Measurements from ENCODE around the gene GSTO2. TPM values are rescaled to one million over a fixed set of nuclear protein-coding genes. Genes with fewer than 3 reads are reported as not detected.
A peak's percentile ranks its signal among the peaks of the same experiment; 100 is the strongest.

GSTO2 gene
- total RNA-seq, 1 donor from 2014 or later, result 0.80 TPM

- H3K4me3 ChIP-seq, result peak overlapping the region; percentile 97
- DNase-seq, result no peak
- H3K27me3 ChIP-seq (ENCODE audit: low read depth), result no peaks in the 10 kb centered on the region
- H3K36me3 ChIP-seq, result no peaks in the 10 kb centered on the region
- intact Hi-C loops (cut with micrococcal nuclease), result no loop called here
- H3K9me3 ChIP-seq (replicated peaks), result no peaks in the 10 kb centered on the region
- peaks cover 97% of the 10 kb centered on the region for H3K4me1 ChIP-seq
- TF ChIP-seq CTCF (IDR thresholded peaks at IDR 0.05; ENCODE audit: borderline replicate concordance), result no peak
- peak overlapping the region; percentile 99 for H3K27ac ChIP-seq (replicated peaks)
Observed at GRCh38 chr10:104333728-104334373, 64.9 kb downstream of the GSTO2 start.

DNA sequence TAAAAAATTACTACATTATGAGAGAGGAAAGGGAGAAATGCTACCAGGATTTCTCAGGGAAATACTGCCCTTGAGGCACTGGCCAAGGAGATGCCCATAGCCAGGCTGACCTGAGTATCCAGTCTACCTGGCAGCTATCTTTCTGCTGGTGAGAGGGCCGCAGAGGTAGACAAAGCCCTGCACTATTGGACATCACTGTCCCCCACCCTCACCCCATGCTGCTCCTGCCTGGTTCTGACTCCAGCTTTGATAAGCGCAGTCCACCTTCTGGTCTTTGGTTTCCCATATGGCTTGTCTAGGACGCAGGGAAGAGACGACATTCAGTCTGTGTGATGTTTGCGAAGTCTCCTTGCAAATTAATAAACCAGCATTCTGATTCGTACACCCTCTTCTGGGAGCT is 65.6 kb downstream of the GSTO2 start:
- H3K9me3 ChIP-seq (replicated peaks), result no peaks in the 10 kb centered on the region
- no peak for DNase-seq
- no peaks in the 10 kb centered on the region for H3K36me3 ChIP-seq
- H3K27me3 ChIP-seq (ENCODE audit: low read depth), result no peaks in the 10 kb centered on the region
- peak overlapping the region; percentile 97 for H3K4me3 ChIP-seq
- intact Hi-C loops (cut with micrococcal nuclease), result no loop called here
- TF ChIP-seq CTCF (IDR thresholded peaks at IDR 0.05; ENCODE audit: borderline replicate concordance), result no peak
- peak overlapping the region; percentile 99 for H3K27ac ChIP-seq (replicated peaks)
- H3K4me1 ChIP-seq, result peaks cover 97% of the 10 kb centered on the region

- H3K27ac ChIP-seq (replicated peaks), result peak overlapping the region; percentile 99
Observed at GRCh38 chr10:104334965-104335650, 66.1 kb downstream of the GSTO2 start.

GRCh38 chr10:104336821-104337467 is 68.0 kb downstream of the GSTO2 start:
- TF ChIP-seq CTCF (IDR thresholded peaks at IDR 0.05; ENCODE audit: borderline replicate concordance), result no peak
- Histone ChIP-seq H3K9me3 (replicated peaks) (no peaks in the 10 kb centered on the region), H3K36me3 (no peaks in the 10 kb centered on the region), H3K4me1 (peaks cover 88% of the 10 kb centered on the region), H3K27ac (replicated peaks) (peak overlapping the region; percentile 99), H3K4me3 (peak overlapping the region; percentile 97), H3K27me3 (ENCODE audit: low read depth) (no peaks in the 10 kb centered on the region)
- intact Hi-C loops (cut with micrococcal nuclease), result loop anchor here (5.0 kb wide), 1 partner anchor 35 kb away; no protein-coding TSS in a partner anchor
- no peak for DNase-seq

More at GRCh38 chr10:104334965-104335650, 66.1 kb downstream of the GSTO2 start:
- Histone ChIP-seq H3K9me3 (replicated peaks) (no peaks in the 10 kb centered on the region), H3K4me1 (peaks cover 97% of the 10 kb centered on the region), H3K27me3 (ENCODE audit: low read depth) (no peaks in the 10 kb centered on the region), H3K4me3 (peak overlapping the region; percentile 97), H3K36me3 (no peaks in the 10 kb centered on the region)
- DNase-seq, result no peak
- TF ChIP-seq CTCF (IDR thresholded peaks at IDR 0.05; ENCODE audit: borderline replicate concordance), result no peak
- intact Hi-C loops (cut with micrococcal nuclease), result loop anchor here (5.0 kb wide), 1 partner anchor 33 kb away; no protein-coding TSS in a partner anchor

GRCh38 chr10:104337521-104337984 is 68.6 kb downstream of the GSTO2 start:
- TF ChIP-seq CTCF (IDR thresholded peaks at IDR 0.05; ENCODE audit: borderline replicate concordance), result no peak
- Histone ChIP-seq H3K36me3 (no peaks in the 10 kb centered on the region), H3K4me3 (peak overlapping the region; percentile 97), H3K9me3 (replicated peaks) (no peaks in the 10 kb centered on the region), H3K27ac (replicated peaks) (peak overlapping the region; percentile 99), H3K4me1 (peaks cover 86% of the 10 kb centered on the region), H3K27me3 (ENCODE audit: low read depth) (no peaks in the 10 kb centered on the region)
- intact Hi-C loops (cut with micrococcal nuclease), result loop anchor here (5.0 kb wide), 1 partner anchor 35 kb away; no protein-coding TSS in a partner anchor
- no peak for DNase-seq

Measured in left ventricle myocardium inferior (tissue), 1 donor.